ENCODE data around the gene PDIA2.
"Not testable (repeated sequence)": the region's sequence is repeated elsewhere in the genome, so short reads cannot be mapped to it uniquely, and the experiment has no call there.

PDIA2 gene

DNA sequence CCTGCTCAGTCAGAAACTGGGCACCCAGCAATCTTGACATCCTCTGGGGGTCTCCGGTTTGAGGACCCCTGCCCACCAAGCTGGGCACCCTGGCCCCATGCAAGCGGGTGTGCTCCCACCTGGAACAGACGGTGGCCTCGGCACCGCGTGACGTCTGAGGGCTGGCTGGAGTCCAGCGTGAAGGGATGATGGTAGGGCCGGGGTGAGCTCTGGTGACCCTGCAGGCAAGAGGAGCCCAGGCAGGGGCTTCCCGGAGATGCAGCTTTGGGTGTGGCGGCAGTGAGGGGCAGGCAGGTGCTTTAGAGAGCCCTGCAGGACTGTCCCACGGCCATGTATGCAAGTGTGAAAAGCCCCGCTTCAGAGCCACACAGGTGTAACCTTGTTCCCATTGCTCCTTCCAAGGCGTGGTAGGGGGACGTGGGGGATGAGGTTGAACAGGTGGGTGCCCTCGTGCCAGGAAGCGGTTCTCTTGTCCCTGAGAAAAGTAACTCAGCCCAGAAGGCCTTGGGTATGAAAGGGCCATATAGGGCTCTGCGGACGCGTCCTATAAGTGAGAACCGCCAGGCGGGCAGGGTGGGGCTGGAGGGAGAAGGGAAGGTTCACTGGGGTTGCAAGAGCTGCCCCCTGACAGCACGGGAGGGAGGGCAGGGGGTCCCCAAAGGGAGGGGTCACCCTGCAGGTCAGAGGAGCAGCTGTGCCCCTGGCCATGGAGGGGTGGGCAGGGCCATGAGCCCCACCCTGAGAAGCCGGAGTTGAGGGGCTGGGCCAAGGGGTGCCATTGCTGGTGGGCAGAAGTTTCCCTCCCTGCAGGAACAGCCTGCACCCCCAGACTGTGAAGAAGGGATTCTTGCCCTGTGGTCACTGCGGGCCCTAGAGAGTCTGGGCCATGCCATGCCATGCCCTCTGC is 16.5 kb upstream of the PDIA2 start:
- TF ChIP-seq ZNF184 (tag by site-specific recombination; IDR thresholded peaks at IDR 0.05) (no peak), SP7 (tag by site-specific recombination; IDR thresholded peaks at IDR 0.05) (no peak), ZNF121 (tag by site-specific recombination; IDR thresholded peaks at IDR 0.05) (no peak), ZNF341 (tag by site-specific recombination; IDR thresholded peaks at IDR 0.05; ENCODE audit: low read depth) (no peak), GLIS2 (tag by site-specific recombination; IDR thresholded peaks at IDR 0.05) (0 out of 2 replicates have a peak, but pooled peaks have one; percentile 35), ZNF292 (tag by site-specific recombination; IDR thresholded peaks at IDR 0.05; ENCODE audit: borderline replicate concordance, low read depth) (no peak), ZNF148 (tag by site-specific recombination; IDR thresholded peaks at IDR 0.05; ENCODE audit: borderline replicate concordance) (no peak), SCRT2 (tag by site-specific recombination; IDR thresholded peaks at IDR 0.05) (0 out of 2 replicates have a peak, but pooled peaks have one; percentile 14), ZNF146 (tag by site-specific recombination; IDR thresholded peaks at IDR 0.05) (no peak)
- Histone ChIP-seq H3K4me3 (ENCODE audit: low read depth, low read length) (no peak overlapping the region), H3K4me1 (ENCODE audit: control insufficient read depth, insufficient read depth, low read length) (no peaks in the 10 kb centered on the region), H3K36me3 (ENCODE audit: control insufficient read depth in 2 of 2, insufficient read depth in 1 of 2, low read length in 2 of 2) (peaks cover 0 to 29% of the 10 kb centered on the region in 2 experiments; a peak in 1 of 3 replicates), H3K9me3 (ENCODE audit: control insufficient read depth, insufficient read depth, low read depth, low read length) (no peaks in the 10 kb centered on the region), H3K27ac (ENCODE audit: extremely low read depth, low read depth, low read length) (no peak overlapping the region)
- CTCF ChIA-PET: interaction anchor here (0.5 to 1.0 kb wide), 2 partner anchors 28 to 95 kb away, joined by 3 to 5 read pairs; no protein-coding TSS in a partner anchor
- POLR2A ChIA-PET: no interaction called here

- CTCF ChIA-PET; H3K4me1 ChIP-seq (ENCODE audit: control insufficient read depth, insufficient read depth, low read length); POLR2A ChIA-PET; H3K27ac ChIP-seq (ENCODE audit: extremely low read depth, low read depth, low read length); H3K9me3 ChIP-seq (ENCODE audit: control insufficient read depth, insufficient read depth, low read depth, low read length); H3K4me3 ChIP-seq (ENCODE audit: low read depth, low read length): not testable (repeated sequence)
- peaks cover 0 to 18% of the 10 kb centered on the region in 2 experiments; a peak in 1 of 3 replicates for H3K36me3 ChIP-seq (ENCODE audit: control insufficient read depth in 2 of 2, insufficient read depth in 1 of 2, low read length in 2 of 2)
Observed at GRCh38 chr16:267562-267961, 15.4 kb upstream of the PDIA2 start.

DNA sequence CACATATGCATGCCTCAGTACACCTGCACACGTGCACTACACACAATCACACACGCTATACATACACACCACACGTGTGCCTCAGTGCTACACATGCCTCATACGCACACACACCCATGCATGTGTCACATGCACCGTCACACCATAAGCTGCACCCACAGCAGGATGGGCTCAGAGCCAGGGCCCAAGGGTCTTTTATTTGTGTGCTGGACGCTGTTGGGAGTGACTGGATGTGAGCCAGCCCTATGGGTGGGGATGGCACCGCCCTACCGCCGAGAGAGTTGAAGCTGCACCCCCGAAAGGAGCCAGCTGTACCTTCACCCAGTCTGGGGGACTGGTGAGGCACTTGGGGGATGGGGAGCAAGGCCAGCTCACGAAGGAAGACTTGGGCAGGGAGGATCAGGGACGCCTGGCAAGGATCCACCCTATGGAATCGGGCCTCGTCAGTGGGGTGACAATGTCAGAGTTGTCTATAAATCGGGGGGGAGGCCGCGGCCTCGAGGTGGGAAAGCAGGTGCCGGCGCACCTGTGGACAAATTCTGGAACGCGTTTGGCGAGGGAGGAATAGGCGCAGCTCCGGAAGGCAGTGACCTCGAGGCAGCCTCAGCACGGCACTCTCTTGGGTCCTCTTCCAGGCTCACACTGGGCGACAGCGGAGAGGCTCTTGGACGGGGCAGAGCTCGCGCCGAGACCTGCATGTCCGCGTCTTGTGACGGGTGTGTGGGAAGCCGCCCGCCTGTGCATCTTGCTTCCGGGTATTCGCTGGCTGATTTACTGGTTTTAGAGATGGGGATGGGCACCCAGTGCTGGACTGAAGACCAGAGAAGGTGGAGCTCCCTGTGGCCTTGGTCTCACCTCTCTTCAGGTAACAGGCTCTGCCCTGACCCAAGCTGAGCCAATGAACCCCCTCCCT is 14.6 kb upstream of the PDIA2 start:
- H3K4me1 ChIP-seq (ENCODE audit: control insufficient read depth, insufficient read depth, low read length): no peaks in the 10 kb centered on the region
- TF ChIP-seq GLIS2 (tag by site-specific recombination; IDR thresholded peaks at IDR 0.05) (no peak), ZNF19 (tag by site-specific recombination; IDR thresholded peaks at IDR 0.05; ENCODE audit: low read depth) (no peak), ZFP69B (tag by site-specific recombination; IDR thresholded peaks at IDR 0.05) (no peak), OVOL3 (tag by site-specific recombination; IDR thresholded peaks at IDR 0.05) (no peak), ZNF488 (tag by site-specific recombination; IDR thresholded peaks at IDR 0.05) (no peak), PRDM1 (tag by site-specific recombination; IDR thresholded peaks at IDR 0.05) (no peak), ZFP41 (tag by site-specific recombination; IDR thresholded peaks at IDR 0.05; ENCODE audit: borderline replicate concordance) (no peak), KLF1 (tag by site-specific recombination; IDR thresholded peaks at IDR 0.05) (peak; percentile 87), ZNF555 (tag by site-specific recombination; conservative IDR thresholded peaks at IDR 0.05) (no peak), ZNF10 (tag by site-specific recombination; IDR thresholded peaks at IDR 0.05) (0 out of 2 replicates have a peak, but pooled peaks have one; percentile 30)
- TF ChIP-seq, protein P1, sequence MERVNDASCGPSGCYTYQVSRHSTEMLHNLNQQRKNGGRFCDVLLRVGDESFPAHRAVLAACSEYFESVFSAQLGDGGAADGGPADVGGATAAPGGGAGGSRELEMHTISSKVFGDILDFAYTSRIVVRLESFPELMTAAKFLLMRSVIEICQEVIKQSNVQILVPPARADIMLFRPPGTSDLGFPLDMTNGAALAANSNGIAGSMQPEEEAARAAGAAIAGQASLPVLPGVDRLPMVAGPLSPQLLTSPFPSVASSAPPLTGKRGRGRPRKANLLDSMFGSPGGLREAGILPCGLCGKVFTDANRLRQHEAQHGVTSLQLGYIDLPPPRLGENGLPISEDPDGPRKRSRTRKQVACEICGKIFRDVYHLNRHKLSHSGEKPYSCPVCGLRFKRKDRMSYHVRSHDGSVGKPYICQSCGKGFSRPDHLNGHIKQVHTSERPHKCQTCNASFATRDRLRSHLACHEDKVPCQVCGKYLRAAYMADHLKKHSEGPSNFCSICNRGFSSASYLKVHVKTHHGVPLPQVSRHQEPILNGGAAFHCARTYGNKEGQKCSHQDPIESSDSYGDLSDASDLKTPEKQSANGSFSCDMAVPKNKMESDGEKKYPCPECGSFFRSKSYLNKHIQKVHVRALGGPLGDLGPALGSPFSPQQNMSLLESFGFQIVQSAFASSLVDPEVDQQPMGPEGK (tag by site-specific recombination; IDR thresholded peaks at IDR 0.05): no peak
- TF ChIP-seq, protein P2, sequence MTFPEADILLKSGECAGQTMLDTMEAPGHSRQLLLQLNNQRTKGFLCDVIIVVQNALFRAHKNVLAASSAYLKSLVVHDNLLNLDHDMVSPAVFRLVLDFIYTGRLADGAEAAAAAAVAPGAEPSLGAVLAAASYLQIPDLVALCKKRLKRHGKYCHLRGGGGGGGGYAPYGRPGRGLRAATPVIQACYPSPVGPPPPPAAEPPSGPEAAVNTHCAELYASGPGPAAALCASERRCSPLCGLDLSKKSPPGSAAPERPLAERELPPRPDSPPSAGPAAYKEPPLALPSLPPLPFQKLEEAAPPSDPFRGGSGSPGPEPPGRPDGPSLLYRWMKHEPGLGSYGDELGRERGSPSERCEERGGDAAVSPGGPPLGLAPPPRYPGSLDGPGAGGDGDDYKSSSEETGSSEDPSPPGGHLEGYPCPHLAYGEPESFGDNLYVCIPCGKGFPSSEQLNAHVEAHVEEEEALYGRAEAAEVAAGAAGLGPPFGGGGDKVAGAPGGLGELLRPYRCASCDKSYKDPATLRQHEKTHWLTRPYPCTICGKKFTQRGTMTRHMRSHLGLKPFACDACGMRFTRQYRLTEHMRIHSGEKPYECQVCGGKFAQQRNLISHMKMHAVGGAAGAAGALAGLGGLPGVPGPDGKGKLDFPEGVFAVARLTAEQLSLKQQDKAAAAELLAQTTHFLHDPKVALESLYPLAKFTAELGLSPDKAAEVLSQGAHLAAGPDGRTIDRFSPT (tag by site-specific recombination; IDR thresholded peaks at IDR 0.05): no peak

More for the DNA sequence above, 14.6 kb upstream of the PDIA2 start:
- POLR2A ChIA-PET: interaction anchor here (0.6 kb wide), 1 partner anchor 25 kb away, joined by 6 read pairs; no protein-coding TSS in a partner anchor
- no peak overlapping the region for H3K4me3 ChIP-seq (ENCODE audit: low read depth, low read length)
- no peak overlapping the region for H3K27ac ChIP-seq (ENCODE audit: extremely low read depth, low read depth, low read length)
- CTCF ChIA-PET: interaction anchor here (0.6 kb wide), 1 partner anchor 16 kb away, joined by 4 read pairs; no protein-coding TSS in a partner anchor
- no peaks in the 10 kb centered on the region for H3K9me3 ChIP-seq (ENCODE audit: control insufficient read depth, insufficient read depth, low read depth, low read length)
- H3K36me3 ChIP-seq (ENCODE audit: control insufficient read depth in 2 of 2, insufficient read depth in 1 of 2, low read length in 2 of 2): peaks cover 0 to 17% of the 10 kb centered on the region in 2 experiments; a peak in 1 of 3 replicates

Measured in HEK293 (cell line).